SK-N-SH (cell line): ENCODE measurements around the gene ZNF222. TPM values are rescaled to one million over a fixed set of nuclear protein-coding genes. Genes with fewer than 3 reads are reported as not detected.

Source experiments
- CTCF ChIA-PET: fragments of 300-600, 350-600 bp; formaldehyde crosslinking; extraction: SDS; loops from one replicate; lab custom pipeline; 2021; lab: Yijun Ruan, JAX
- POLR2A ChIA-PET: fragments of 350-600 bp; sonication (Branson Sonifier 250); formaldehyde crosslinking; extraction: SDS; loops from one replicate; lab custom pipeline; 2020; ENCODE audit warnings: antibody characterized with exemption, inconsistent platforms; lab: Yijun Ruan, JAX
- DNase-seq: peaks from one replicate; pipeline ENCODE4 v3.0.0; 2012
- H2AFZ ChIP-seq: fragments of 200-600 bp; sonication (generic); 2 replicates; pipeline ENCODE4 v1.8.1; 2016; ENCODE audit warnings: antibody characterized with exemption, mild to moderate bottlenecking, low read depth
- H3F3A ChIP-seq: fragments of 200-600 bp; sonication (generic); replicated peaks from 2 replicates; pipeline ENCODE3; 2016; ENCODE audit warnings: antibody characterized with exemption, mild to moderate bottlenecking; ENCODE audit not compliant: insufficient read depth
- H3K27ac ChIP-seq, 2 experiments: fragments of 200-500 bp in 1 of 2; fragments of 200-600 bp in 1 of 2; sonication (Bioruptor generic) in 1 of 2; sonication (generic), shearing (Covaris generic) in 1 of 2; 2 replicates each; pipeline versions ENCODE4 v1.5.1 to v1.6.1; 2014 to 2016; ENCODE audit warnings: low read depth in 2 of 2, inconsistent platforms in 1 of 2, low read length in 1 of 2, mild to moderate bottlenecking in 1 of 2, mixed read lengths in 1 of 2
- H3K27me3 ChIP-seq: fragments of 200-600 bp; sonication (generic), shearing (Covaris generic); 2 replicates; pipeline ENCODE4 v1.6.1; 2016; ENCODE audit warnings: mixed run types; ENCODE audit not compliant: insufficient read depth
- H3K36me3 ChIP-seq, 2 experiments: fragments of 200-500 bp in 1 of 2; fragments of 200-600 bp in 1 of 2; sonication (Bioruptor generic) in 1 of 2; sonication (generic) in 1 of 2; replicated peaks in 1 of 2; 2 replicates each; pipeline versions ENCODE3 to v1.5.1; 2014 to 2016; ENCODE audit warnings: low read length in 1 of 2, mild to moderate bottlenecking in 1 of 2; ENCODE audit not compliant: insufficient read depth in 2 of 2, control insufficient read depth in 1 of 2
- H3K4me1 ChIP-seq, 2 experiments: fragments of 200-500 bp in 1 of 2; fragments of 200-600 bp in 1 of 2; sonication (Bioruptor generic) in 1 of 2; sonication (generic), shearing (Covaris generic) in 1 of 2; 2 replicates each; pipeline versions ENCODE4 v1.5.1 to v1.6.1; 2014 to 2016; ENCODE audit warnings: low read depth in 1 of 2, low read length in 1 of 2, mixed run types in 1 of 2; ENCODE audit not compliant: insufficient read depth in 2 of 2, control insufficient read depth in 1 of 2
- H3K4me2 ChIP-seq: fragments of 200-600 bp; sonication (generic), shearing (Covaris generic); 2 replicates; pipeline ENCODE4 v1.6.1; 2017; ENCODE audit warnings: mixed run types
- H3K4me3 ChIP-seq, 2 experiments: fragments of 200-500 bp in 1 of 2; fragments of 200-600 bp in 1 of 2; sonication (Bioruptor generic) in 1 of 2; sonication (generic), shearing (Covaris generic) in 1 of 2; 2 replicates each; pipeline versions ENCODE4 v1.5.1 to v1.8.1; 2014 to 2016; ENCODE audit warnings: low read depth in 2 of 2, inconsistent platforms in 1 of 2, low read length in 1 of 2, mild to moderate bottlenecking in 1 of 2, mixed read lengths in 1 of 2, moderate library complexity in 1 of 2
- H3K79me2 ChIP-seq: fragments of 200-600 bp; sonication (generic); 2 replicates; pipeline ENCODE4 v1.8.1; 2017; ENCODE audit warnings: mild to moderate bottlenecking; ENCODE audit not compliant: insufficient read depth
- H3K9ac ChIP-seq: fragments of 200-600 bp; sonication (generic); 2 replicates; pipeline ENCODE4 v1.6.1; 2017; ENCODE audit warnings: mixed run types
- H3K9me2 ChIP-seq: fragments of 200-600 bp; sonication (generic); 2 replicates; pipeline ENCODE4 v1.6.1; 2017; ENCODE audit warnings: mixed run types
- H3K9me3 ChIP-seq: fragments of 200-600 bp; sonication (generic); 2 replicates; pipeline ENCODE4 v1.6.1; 2017; ENCODE audit warnings: mixed run types, mild to moderate bottlenecking, moderate library complexity
- H4K20me1 ChIP-seq: fragments of 200-600 bp; sonication (generic); 2 replicates; pipeline ENCODE4 v1.6.1; 2017; ENCODE audit warnings: mild to moderate bottlenecking, mixed run types; ENCODE audit not compliant: insufficient read depth
- CHD2 ChIP-seq: fragments of 150-350 bp; IDR thresholded peaks from 2 replicates; pipeline ENCODE4 v1.6.1; 2018; ENCODE audit warnings: low read length; ENCODE audit not compliant: partially characterized antibody
- ELF1 ChIP-seq: IDR thresholded peaks from 2 replicates; pipeline ENCODE4 v1.4.0; 2012
- EP300 ChIP-seq, 2 experiments: IDR thresholded peaks; 2 replicates each; pipeline versions ENCODE4 v1.4.0 to v1.6.1; 2012; ENCODE audit warnings: borderline replicate concordance in 1 of 2, low read depth in 1 of 2, low read length in 1 of 2
- EZH2phosphoT487 ChIP-seq: fragments of 200-600 bp; sonication (generic); IDR thresholded peaks from 2 replicates; pipeline ENCODE4 v1.6.1; 2017; ENCODE audit warnings: low read depth, mixed run types, mild to moderate bottlenecking, antibody characterized with exemption, moderate library complexity, borderline replicate concordance
- FOSL2 ChIP-seq: IDR thresholded peaks from 2 replicates; pipeline ENCODE4 v1.4.0; 2012; ENCODE audit warnings: low read depth, mild to moderate bottlenecking, moderate library complexity, borderline replicate concordance
- GABPA ChIP-seq: IDR thresholded peaks from 2 replicates; pipeline ENCODE4 v1.4.0; 2012; ENCODE audit warnings: low read depth, mild to moderate bottlenecking
- GATA2 ChIP-seq: sonication (generic); formaldehyde crosslinking; IDR thresholded peaks from 2 replicates; pipeline ENCODE4 v1.5.0; 2020; ENCODE audit warnings: mild to moderate bottlenecking, missing genetic modification reagents
- JUND ChIP-seq: IDR thresholded peaks from 2 replicates; pipeline ENCODE4 v1.4.0; 2012
- MXI1 ChIP-seq: IDR thresholded peaks from 2 replicates; pipeline ENCODE4 v1.6.1; 2012; ENCODE audit warnings: mild to moderate bottlenecking, low read depth, low read length, improper control_type of control experiment
- NFIC ChIP-seq: IDR thresholded peaks from 2 replicates; pipeline ENCODE4 v1.4.0; 2012; ENCODE audit warnings: borderline replicate concordance
- POLR2AphosphoS5 ChIP-seq: IDR thresholded peaks from 2 replicates; pipeline ENCODE4 v1.6.1; 2012; ENCODE audit warnings: low read depth, low read length
- RAD21 ChIP-seq: IDR thresholded peaks from 2 replicates; pipeline ENCODE4 v1.6.1; 2012; ENCODE audit warnings: mild to moderate bottlenecking, low read length
- RCOR1 ChIP-seq: fragments of 150-350 bp; IDR thresholded peaks from 2 replicates; pipeline ENCODE4 v1.6.1; 2017; ENCODE audit warnings: antibody characterized with exemption, low read length
- RXRA ChIP-seq: IDR thresholded peaks from 2 replicates; pipeline ENCODE4 v1.4.0; 2012; ENCODE audit warnings: low read depth, mild to moderate bottlenecking, borderline replicate concordance
- SIN3A ChIP-seq: IDR thresholded peaks from 2 replicates; pipeline ENCODE4 v1.6.1; 2012; ENCODE audit warnings: low read depth, mild to moderate bottlenecking, low read length, moderate library complexity, borderline replicate concordance
- TAF1 ChIP-seq: IDR thresholded peaks from 2 replicates; pipeline ENCODE4 v1.6.1; 2012; ENCODE audit warnings: low read depth, mild to moderate bottlenecking, low read length, moderate library complexity, borderline replicate concordance
- TCF12 ChIP-seq: IDR thresholded peaks from 2 replicates; pipeline ENCODE4 v1.4.0; 2012
- YY1 ChIP-seq: IDR thresholded peaks from 2 replicates; pipeline ENCODE4 v1.4.0; 2012; ENCODE audit warnings: low read depth, mild to moderate bottlenecking
- WGBS: methylation state at CpG from one replicate; pipeline ENCODE4 v1.1.6; 2017; ENCODE audit warnings: low lambda C conversion rate; 5-methylcytosine and 5-hydroxymethylcytosine counted together
- polyA plus RNA-seq, 3 experiments: library from polyadenylated mRNA; depleted of rRNA; stranded (reverse); fragments of >200 nt; gene quantifications; 2 replicates each; pipeline ENCODE4 v1.2.3, GENCODE V29; 2012
- TF ChIP-seq, protein P1 (sequence below): IDR thresholded peaks from 2 replicates; pipeline ENCODE4 v1.6.1; 2012; ENCODE audit warnings: mild to moderate bottlenecking, low read depth, low read length, moderate library complexity
- TF ChIP-seq, protein P2 (sequence below): IDR thresholded peaks from 2 replicates; pipeline ENCODE4 v1.4.0; 2012; ENCODE audit warnings: low read depth
- TF ChIP-seq, protein P3 (sequence below): IDR thresholded peaks from 2 replicates; pipeline ENCODE4; 2012
- TF ChIP-seq, protein P4 (sequence below): fragments of 150-350 bp; IDR thresholded peaks from 2 replicates; pipeline ENCODE4 v1.6.1; 2016; ENCODE audit warnings: mild to moderate bottlenecking, low read depth, low read length
- TF ChIP-seq, protein P5 (sequence below): IDR thresholded peaks from 2 replicates; pipeline ENCODE4 v1.4.0; 2012; ENCODE audit warnings: low read depth, borderline replicate concordance

Gene ZNF222
- polyA plus RNA-seq, 1 of the 3 experiments (the other 2 are of a cell fraction): 3.7 TPM

DNA sequence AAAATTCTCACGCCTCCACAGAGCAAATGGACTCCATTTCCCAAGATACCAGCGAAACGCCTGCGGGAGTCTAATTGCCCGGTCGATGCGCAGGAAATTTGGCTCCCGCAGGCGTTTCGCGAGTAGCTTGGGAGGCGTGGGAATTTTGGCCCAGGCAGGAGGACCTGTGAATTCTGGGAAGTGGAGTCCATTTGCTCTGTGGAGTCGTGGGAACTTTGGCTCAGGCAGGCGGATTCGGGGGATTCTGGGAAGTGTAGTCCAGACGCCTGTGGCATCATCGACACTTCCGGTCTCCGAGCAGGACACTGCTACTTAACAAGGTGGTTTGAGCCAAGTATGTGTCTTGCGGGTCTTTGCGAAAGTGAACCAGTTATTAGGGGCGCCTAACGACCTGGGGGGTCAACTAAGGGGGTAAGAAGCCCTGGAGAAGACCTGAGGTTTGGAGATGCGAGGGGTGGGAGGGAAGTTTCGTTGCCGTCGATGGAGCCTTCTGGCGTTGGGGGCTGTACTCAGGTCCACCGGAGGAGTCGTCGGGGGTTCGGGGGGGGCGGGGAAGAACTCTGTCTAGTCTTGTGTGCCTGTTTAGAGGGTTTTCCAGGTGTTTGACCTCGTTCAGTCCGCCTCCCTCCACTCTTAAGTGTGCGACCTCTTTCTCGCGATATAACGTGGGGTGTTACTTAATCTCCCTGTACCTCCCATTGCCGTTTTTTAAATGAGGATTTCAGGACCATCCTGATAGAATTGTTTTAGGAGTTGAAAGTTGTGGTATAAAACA, 41.1 kb upstream of the ZNF222 start, which contains the start of gene ZNF155:
ZNF155 (plus strand) TSS at position 277 of the 775 bp plus-strand sequence. CDS start 4,356 bp downstream, outside the sequence.
- no peaks in the 10 kb centered on the region for H3K9me2 ChIP-seq
- peak within 1 kb of the TSS; percentile 57 for H3K9ac ChIP-seq
- H3K4me1 ChIP-seq: peaks cover 0 to 2% of the 10 kb centered on the region in 2 experiments; a peak in 1 of 4 replicates
- H3K4me3 ChIP-seq: peak within 1 kb of the TSS; percentile 69 to 82
- H3K4me2 ChIP-seq: peak within 1 kb of the TSS; percentile 78
- peaks cover 14% of the 10 kb centered on the region; the same call in 1 of the 2 replicates for H3K79me2 ChIP-seq
- WGBS: 1% methylated on average over 31 of the region's 40 CpGs
- peaks cover 7% of the 10 kb centered on the region for H3F3A ChIP-seq
- no peaks in the 10 kb centered on the region for H3K27me3 ChIP-seq
- peak within 1 kb of the TSS; percentile 88 for H2AFZ ChIP-seq
- DNase-seq: peak; percentile 82
- POLR2A ChIA-PET: interaction anchor here (0.8 to 1.0 kb wide), 2 partner anchors 33 to 67 kb away, joined by 3 to 5 read pairs; partner anchors contain the start of gene ZNF221
- no peaks in the 10 kb centered on the region for H4K20me1 ChIP-seq
- H3K36me3 ChIP-seq: peaks cover 8% of the 10 kb centered on the region in 2 experiments
- H3K9me3 ChIP-seq: 0 out of 2 replicates have a peak, but pooled peaks cover 8% of the 10 kb centered on the region
- CTCF ChIA-PET: no interaction called here
- peak within 1 kb of the TSS; percentile 22 to 51; a peak in 2 of 4 replicates for H3K27ac ChIP-seq
- TF ChIP-seq SIN3A (0 out of 2 replicates have a peak, but pooled peaks have one; percentile 6), TAF1 (peak; percentile 48; the same call in 1 of the 2 replicates), GATA2 (CRISPR knock-in tag) (no peak), EZH2phosphoT487 (no peak), YY1 (peak; percentile 68; the same call in 1 of the 2 replicates), MXI1 (peak; percentile 38; the same call in 1 of the 2 replicates), ELF1 (peak; percentile 83), TCF12 (no peak), CHD2 (peak; percentile 97), RCOR1 (no peak), EP300 (IDR thresholded peaks at IDR 0.05; ENCODE audit: borderline replicate concordance in 1 of 2, low read depth in 1 of 2, low read length in 1 of 2) (no peak), NFIC (peak; percentile 81), FOSL2 (no peak), POLR2AphosphoS5 (peak; percentile 65; the same call in 1 of the 2 replicates), JUND (no peak), RAD21 (no peak), RXRA (no peak), GABPA (peak; percentile 77)
- TF ChIP-seq, protein P1, sequence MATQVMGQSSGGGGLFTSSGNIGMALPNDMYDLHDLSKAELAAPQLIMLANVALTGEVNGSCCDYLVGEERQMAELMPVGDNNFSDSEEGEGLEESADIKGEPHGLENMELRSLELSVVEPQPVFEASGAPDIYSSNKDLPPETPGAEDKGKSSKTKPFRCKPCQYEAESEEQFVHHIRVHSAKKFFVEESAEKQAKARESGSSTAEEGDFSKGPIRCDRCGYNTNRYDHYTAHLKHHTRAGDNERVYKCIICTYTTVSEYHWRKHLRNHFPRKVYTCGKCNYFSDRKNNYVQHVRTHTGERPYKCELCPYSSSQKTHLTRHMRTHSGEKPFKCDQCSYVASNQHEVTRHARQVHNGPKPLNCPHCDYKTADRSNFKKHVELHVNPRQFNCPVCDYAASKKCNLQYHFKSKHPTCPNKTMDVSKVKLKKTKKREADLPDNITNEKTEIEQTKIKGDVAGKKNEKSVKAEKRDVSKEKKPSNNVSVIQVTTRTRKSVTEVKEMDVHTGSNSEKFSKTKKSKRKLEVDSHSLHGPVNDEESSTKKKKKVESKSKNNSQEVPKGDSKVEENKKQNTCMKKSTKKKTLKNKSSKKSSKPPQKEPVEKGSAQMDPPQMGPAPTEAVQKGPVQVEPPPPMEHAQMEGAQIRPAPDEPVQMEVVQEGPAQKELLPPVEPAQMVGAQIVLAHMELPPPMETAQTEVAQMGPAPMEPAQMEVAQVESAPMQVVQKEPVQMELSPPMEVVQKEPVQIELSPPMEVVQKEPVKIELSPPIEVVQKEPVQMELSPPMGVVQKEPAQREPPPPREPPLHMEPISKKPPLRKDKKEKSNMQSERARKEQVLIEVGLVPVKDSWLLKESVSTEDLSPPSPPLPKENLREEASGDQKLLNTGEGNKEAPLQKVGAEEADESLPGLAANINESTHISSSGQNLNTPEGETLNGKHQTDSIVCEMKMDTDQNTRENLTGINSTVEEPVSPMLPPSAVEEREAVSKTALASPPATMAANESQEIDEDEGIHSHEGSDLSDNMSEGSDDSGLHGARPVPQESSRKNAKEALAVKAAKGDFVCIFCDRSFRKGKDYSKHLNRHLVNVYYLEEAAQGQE: no peak
- TF ChIP-seq, protein P2, sequence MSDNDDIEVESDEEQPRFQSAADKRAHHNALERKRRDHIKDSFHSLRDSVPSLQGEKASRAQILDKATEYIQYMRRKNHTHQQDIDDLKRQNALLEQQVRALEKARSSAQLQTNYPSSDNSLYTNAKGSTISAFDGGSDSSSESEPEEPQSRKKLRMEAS: peak; percentile 57; the same call in 1 of the 2 replicates
- TF ChIP-seq, protein P3, sequence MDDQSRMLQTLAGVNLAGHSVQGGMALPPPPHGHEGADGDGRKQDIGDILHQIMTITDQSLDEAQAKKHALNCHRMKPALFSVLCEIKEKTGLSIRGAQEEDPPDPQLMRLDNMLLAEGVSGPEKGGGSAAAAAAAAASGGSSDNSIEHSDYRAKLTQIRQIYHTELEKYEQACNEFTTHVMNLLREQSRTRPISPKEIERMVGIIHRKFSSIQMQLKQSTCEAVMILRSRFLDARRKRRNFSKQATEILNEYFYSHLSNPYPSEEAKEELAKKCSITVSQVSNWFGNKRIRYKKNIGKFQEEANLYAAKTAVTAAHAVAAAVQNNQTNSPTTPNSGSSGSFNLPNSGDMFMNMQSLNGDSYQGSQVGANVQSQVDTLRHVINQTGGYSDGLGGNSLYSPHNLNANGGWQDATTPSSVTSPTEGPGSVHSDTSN: no peak
- TF ChIP-seq, protein P4, sequence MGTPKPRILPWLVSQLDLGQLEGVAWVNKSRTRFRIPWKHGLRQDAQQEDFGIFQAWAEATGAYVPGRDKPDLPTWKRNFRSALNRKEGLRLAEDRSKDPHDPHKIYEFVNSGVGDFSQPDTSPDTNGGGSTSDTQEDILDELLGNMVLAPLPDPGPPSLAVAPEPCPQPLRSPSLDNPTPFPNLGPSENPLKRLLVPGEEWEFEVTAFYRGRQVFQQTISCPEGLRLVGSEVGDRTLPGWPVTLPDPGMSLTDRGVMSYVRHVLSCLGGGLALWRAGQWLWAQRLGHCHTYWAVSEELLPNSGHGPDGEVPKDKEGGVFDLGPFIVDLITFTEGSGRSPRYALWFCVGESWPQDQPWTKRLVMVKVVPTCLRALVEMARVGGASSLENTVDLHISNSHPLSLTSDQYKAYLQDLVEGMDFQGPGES: no peak
- TF ChIP-seq, protein P5, sequence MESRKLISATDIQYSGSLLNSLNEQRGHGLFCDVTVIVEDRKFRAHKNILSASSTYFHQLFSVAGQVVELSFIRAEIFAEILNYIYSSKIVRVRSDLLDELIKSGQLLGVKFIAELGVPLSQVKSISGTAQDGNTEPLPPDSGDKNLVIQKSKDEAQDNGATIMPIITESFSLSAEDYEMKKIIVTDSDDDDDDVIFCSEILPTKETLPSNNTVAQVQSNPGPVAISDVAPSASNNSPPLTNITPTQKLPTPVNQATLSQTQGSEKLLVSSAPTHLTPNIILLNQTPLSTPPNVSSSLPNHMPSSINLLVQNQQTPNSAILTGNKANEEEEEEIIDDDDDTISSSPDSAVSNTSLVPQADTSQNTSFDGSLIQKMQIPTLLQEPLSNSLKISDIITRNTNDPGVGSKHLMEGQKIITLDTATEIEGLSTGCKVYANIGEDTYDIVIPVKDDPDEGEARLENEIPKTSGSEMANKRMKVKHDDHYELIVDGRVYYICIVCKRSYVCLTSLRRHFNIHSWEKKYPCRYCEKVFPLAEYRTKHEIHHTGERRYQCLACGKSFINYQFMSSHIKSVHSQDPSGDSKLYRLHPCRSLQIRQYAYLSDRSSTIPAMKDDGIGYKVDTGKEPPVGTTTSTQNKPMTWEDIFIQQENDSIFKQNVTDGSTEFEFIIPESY: peak; percentile 91
